Stomach (tissue), 4 donors: ENCODE results near the gene FAF2.

Experiments used
- POLR2A ChIP-seq, 4 donors: fragments of 450-650 bp; IDR thresholded peaks; one replicate each; pipeline ENCODE4 v1.6.1; 2016; ENCODE audit warnings: antibody characterized with exemption in 4 of 4, control low read depth in 2 of 4, mild to moderate bottlenecking in 1 of 4, moderate library complexity in 1 of 4
- TF ChIP-seq, protein P1 (sequence below), 7 experiments: fragments of 450-650 bp in 4 of 7; fragments of 200-600 bp in 3 of 7; sonication (generic) in 3 of 7; IDR thresholded peaks; one replicate each; pipeline ENCODE4 v1.5.1; 2016 to 2019; ENCODE audit warnings: antibody characterized with exemption in 7 of 7, control low read depth in 2 of 7, mild to moderate bottlenecking in 1 of 7

DNA sequence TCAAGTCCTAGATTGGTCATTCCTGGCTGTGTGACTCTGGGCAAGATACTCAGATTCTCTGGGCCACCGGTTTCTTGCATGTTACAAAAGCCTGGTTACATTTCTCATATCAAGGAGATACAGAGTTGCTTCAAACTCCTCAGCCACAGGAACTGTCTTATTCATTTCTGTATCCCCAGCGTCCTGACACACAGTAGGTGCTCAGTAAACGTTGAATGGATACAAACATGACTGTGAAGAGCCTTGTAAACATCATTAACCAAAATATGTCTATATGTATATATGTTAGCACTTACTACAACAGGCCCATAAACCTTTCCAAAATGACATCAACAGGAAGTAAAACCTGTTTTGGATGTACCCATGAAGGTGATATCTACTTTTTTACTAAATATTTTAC is 33.5 kb upstream of the FAF2 start:
- TF ChIP-seq, protein P1, sequence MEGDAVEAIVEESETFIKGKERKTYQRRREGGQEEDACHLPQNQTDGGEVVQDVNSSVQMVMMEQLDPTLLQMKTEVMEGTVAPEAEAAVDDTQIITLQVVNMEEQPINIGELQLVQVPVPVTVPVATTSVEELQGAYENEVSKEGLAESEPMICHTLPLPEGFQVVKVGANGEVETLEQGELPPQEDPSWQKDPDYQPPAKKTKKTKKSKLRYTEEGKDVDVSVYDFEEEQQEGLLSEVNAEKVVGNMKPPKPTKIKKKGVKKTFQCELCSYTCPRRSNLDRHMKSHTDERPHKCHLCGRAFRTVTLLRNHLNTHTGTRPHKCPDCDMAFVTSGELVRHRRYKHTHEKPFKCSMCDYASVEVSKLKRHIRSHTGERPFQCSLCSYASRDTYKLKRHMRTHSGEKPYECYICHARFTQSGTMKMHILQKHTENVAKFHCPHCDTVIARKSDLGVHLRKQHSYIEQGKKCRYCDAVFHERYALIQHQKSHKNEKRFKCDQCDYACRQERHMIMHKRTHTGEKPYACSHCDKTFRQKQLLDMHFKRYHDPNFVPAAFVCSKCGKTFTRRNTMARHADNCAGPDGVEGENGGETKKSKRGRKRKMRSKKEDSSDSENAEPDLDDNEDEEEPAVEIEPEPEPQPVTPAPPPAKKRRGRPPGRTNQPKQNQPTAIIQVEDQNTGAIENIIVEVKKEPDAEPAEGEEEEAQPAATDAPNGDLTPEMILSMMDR (IDR thresholded peaks at IDR 0.05): no peak
- no peak for TF ChIP-seq POLR2A (IDR thresholded peaks at IDR 0.05)
